Uterus (tissue), 4 donors: ENCODE measurements around the gene PPP4R1. TPM values are rescaled to one million over a fixed set of nuclear protein-coding genes. Genes with fewer than 3 reads are reported as not detected.

Experiments
- DNase-seq, 2 donors: peaks; one replicate each; pipeline ENCODE4 v3.0.0-alpha.2; 2019 to 2020
- H3K27ac ChIP-seq, 2 donors: fragments of 200-600 bp; sonication (generic); 1 replicate in 1 of 2; 2 replicates in 1 of 2; pipeline ENCODE4 v1.5.1; 2016 to 2018
- H3K27me3 ChIP-seq, 2 donors: fragments of 200-600 bp; sonication (generic); one replicate each; pipeline ENCODE4 v1.5.1; 2018 to 2019; ENCODE audit warnings: control low read depth in 1 of 2
- H3K36me3 ChIP-seq, 2 donors: fragments of 200-600 bp; sonication (generic); one replicate each; pipeline ENCODE4 v1.5.1; 2019; ENCODE audit warnings: control low read depth in 1 of 2
- H3K4me1 ChIP-seq, 2 donors: fragments of 200-600 bp; sonication (generic); one replicate each; pipeline ENCODE4 v1.5.1; 2018 to 2019; ENCODE audit warnings: control low read depth in 1 of 2
- H3K4me3 ChIP-seq, 2 donors: fragments of 200-600 bp; sonication (generic); 1 replicate in 1 of 2; 2 replicates in 1 of 2; pipeline ENCODE4 v1.5.1; 2018 to 2019; ENCODE audit warnings: mild to moderate bottlenecking in 1 of 2
- H3K9me3 ChIP-seq, 2 donors: fragments of 200-600 bp; sonication (generic); one replicate each; pipeline ENCODE4 v1.5.1; 2019; ENCODE audit warnings: control low read depth in 1 of 2
- POLR2A ChIP-seq, 2 donors: fragments of 450-650 bp; IDR thresholded peaks; one replicate each; pipeline ENCODE4 v1.6.1; 2016; ENCODE audit warnings: antibody characterized with exemption in 2 of 2, mild to moderate bottlenecking in 1 of 2, moderate library complexity in 1 of 2
- intact Hi-C: fragments of 100-400 bp; cut with DNase I; formaldehyde crosslinking; loops from one replicate; pipeline ENCODE4 v1.15.1; 2023; ENCODE audit warnings: low total_unique reads
- total RNA-seq, 4 donors: library from RNA; depleted of rRNA in 3 of 4; stranded (reverse); fragments of >200 nt in 3 of 4; gene quantifications; one replicate each; pipeline versions ENCODE4 v1.1.0 to v1.2.4, GENCODE V29; 2014 to 2023
- TF ChIP-seq, protein P1 (sequence below), 4 experiments: fragments of 200-600 bp in 2 of 4; fragments of 450-650 bp in 2 of 4; sonication (generic) in 2 of 4; IDR thresholded peaks; one replicate each; pipeline ENCODE4 v1.5.1; 2016 to 2019; ENCODE audit warnings: antibody characterized with exemption in 4 of 4, mild to moderate bottlenecking in 2 of 4, moderate library complexity in 1 of 4
- donor health status: DM: yes; HTN: yes; CAD: no.

The PPP4R1 gene
- total RNA-seq, 4 donors from 2014 or later = 103 to 720 (median 185) TPM

DNA sequence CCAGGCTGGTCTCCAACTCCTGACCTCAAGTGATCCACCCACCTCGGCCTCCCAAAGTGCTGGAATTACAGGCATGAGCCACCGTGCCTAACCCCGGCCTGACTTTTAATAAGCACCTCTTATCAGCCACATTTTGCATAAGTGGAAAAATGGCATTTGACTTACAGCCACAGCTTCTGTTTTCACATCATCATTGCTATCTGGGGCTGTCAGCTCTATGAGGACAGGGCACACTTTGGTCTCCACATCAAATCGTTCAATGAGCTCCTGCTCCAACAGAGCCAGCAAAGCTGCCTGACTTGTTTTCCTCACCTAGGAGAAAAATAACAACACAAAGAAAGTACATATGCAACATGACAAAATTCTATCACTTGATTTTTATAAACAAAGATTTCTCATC, 26.4 kb downstream of the PPP4R1 start:
- TF ChIP-seq, protein P1, sequence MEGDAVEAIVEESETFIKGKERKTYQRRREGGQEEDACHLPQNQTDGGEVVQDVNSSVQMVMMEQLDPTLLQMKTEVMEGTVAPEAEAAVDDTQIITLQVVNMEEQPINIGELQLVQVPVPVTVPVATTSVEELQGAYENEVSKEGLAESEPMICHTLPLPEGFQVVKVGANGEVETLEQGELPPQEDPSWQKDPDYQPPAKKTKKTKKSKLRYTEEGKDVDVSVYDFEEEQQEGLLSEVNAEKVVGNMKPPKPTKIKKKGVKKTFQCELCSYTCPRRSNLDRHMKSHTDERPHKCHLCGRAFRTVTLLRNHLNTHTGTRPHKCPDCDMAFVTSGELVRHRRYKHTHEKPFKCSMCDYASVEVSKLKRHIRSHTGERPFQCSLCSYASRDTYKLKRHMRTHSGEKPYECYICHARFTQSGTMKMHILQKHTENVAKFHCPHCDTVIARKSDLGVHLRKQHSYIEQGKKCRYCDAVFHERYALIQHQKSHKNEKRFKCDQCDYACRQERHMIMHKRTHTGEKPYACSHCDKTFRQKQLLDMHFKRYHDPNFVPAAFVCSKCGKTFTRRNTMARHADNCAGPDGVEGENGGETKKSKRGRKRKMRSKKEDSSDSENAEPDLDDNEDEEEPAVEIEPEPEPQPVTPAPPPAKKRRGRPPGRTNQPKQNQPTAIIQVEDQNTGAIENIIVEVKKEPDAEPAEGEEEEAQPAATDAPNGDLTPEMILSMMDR (IDR thresholded peaks at IDR 0.05) = no peak
- TF ChIP-seq POLR2A (IDR thresholded peaks at IDR 0.05) = no peak
- H3K4me3 ChIP-seq = no peak overlapping the region
- H3K4me1 ChIP-seq = no peaks in the 10 kb centered on the region
- H3K27me3 ChIP-seq = no peaks in the 10 kb centered on the region
- no peaks in the 10 kb centered on the region for H3K36me3 ChIP-seq
- no peak overlapping the region for H3K27ac ChIP-seq
- no peak for DNase-seq
- intact Hi-C loops = no loop called here
- H3K9me3 ChIP-seq = no peaks in the 10 kb centered on the region

- intact Hi-C loops = no loop called here
- no peaks in the 10 kb centered on the region for H3K36me3 ChIP-seq
- H3K27me3 ChIP-seq = no peaks in the 10 kb centered on the region
- H3K9me3 ChIP-seq = no peaks in the 10 kb centered on the region
- no peaks in the 10 kb centered on the region for H3K4me1 ChIP-seq
- no peak overlapping the region for H3K4me3 ChIP-seq
- no peak overlapping the region for H3K27ac ChIP-seq
- DNase-seq = no peak
- TF ChIP-seq, protein P1 (IDR thresholded peaks at IDR 0.05) = no peak
- no peak for TF ChIP-seq POLR2A (IDR thresholded peaks at IDR 0.05)
Observed at GRCh38 chr18:9586814-9587213, 27.5 kb downstream of the PPP4R1 start.

GRCh38 chr18:9581667-9582066, 32.7 kb downstream of the PPP4R1 start:
- Histone ChIP-seq H3K36me3 (no peaks in the 10 kb centered on the region), H3K9me3 (no peaks in the 10 kb centered on the region), H3K4me1 (no peaks in the 10 kb centered on the region), H3K27me3 (no peaks in the 10 kb centered on the region), H3K4me3 (no peak overlapping the region), H3K27ac (no peak overlapping the region)
- intact Hi-C loops = no loop called here
- DNase-seq = no peak
- no peak for TF ChIP-seq POLR2A (IDR thresholded peaks at IDR 0.05)
- TF ChIP-seq, protein P1 (IDR thresholded peaks at IDR 0.05) = no peak

DNA sequence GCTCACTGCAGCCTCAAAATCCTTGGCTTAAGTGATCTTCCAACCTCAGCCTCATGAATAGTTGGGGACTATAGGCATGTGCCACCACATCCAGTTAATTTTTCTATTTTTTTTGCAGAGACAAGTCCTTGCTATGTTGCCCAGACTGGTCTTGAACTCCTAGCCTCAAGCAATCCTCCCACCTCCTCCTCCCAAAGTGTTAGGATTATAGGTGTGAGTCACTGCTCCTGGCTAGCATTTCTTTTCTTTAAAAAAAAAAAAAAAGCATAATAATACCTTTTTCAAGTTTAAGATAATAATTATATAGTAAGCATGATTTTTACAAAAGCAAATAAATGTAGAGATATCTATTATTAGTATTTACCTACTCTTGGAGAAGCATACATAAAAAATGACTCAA, 36.1 kb downstream of the PPP4R1 start:
- no peaks in the 10 kb centered on the region for H3K4me1 ChIP-seq
- no peak for DNase-seq

GRCh38 chr18:9577361-9577760, 37.0 kb downstream of the PPP4R1 start:
- Histone ChIP-seq H3K27ac (no peak overlapping the region), H3K4me3 (no peak overlapping the region), H3K36me3 (no peaks in the 10 kb centered on the region), H3K4me1 (no peaks in the 10 kb centered on the region), H3K9me3 (no peaks in the 10 kb centered on the region), H3K27me3 (no peaks in the 10 kb centered on the region)
- TF ChIP-seq, protein P1 (IDR thresholded peaks at IDR 0.05) = no peak
- no peak for TF ChIP-seq POLR2A (IDR thresholded peaks at IDR 0.05)
- intact Hi-C loops = no loop called here
- DNase-seq = no peak

More for the DNA sequence above, 36.1 kb downstream of the PPP4R1 start:
- H3K27ac ChIP-seq = no peak overlapping the region
- H3K9me3 ChIP-seq = no peaks in the 10 kb centered on the region
- no peak for TF ChIP-seq POLR2A (IDR thresholded peaks at IDR 0.05)
- TF ChIP-seq, protein P1 (IDR thresholded peaks at IDR 0.05) = no peak
- intact Hi-C loops = no loop called here
- no peaks in the 10 kb centered on the region for H3K36me3 ChIP-seq
- no peak overlapping the region for H3K4me3 ChIP-seq
- no peaks in the 10 kb centered on the region for H3K27me3 ChIP-seq
